Caco-2 (cell line): ENCODE results near the gene TMEM125. TPM values are rescaled to one million over a fixed set of nuclear protein-coding genes. Genes with fewer than 3 reads are reported as not detected.

Source experiments
- BruUV-seq: library from RNA; stranded (reverse); fragments of 400-500 nt; replicated peaks from 2 replicates; lab custom pipeline; 2021; lab: Mats Ljungman, UMichigan
- CTCF ChIA-PET: fragments of 300-600 bp; sonication (Branson Sonifier 250); formaldehyde crosslinking; loops from one replicate; lab custom pipeline; 2022; ENCODE audit warnings: antibody characterized with exemption; lab: Charles Lee
- POLR2A ChIA-PET: fragments of 300-600 bp; sonication (Branson Sonifier 250); formaldehyde crosslinking; loops from one replicate; lab custom pipeline; 2022; ENCODE audit warnings: antibody characterized with exemption; lab: Charles Lee
- DNase-seq, 2 experiments: peaks; one replicate each; pipeline versions ENCODE4 v3.0.0 to v3.0.0-alpha.2; 2020 to 2022
- H3K27me3 ChIP-seq: replicated peaks from 2 replicates; pipeline ENCODE4 v1.6.0; 2011; ENCODE audit warnings: low read length; ENCODE audit not compliant: control insufficient read depth, insufficient read depth
- H3K36me3 ChIP-seq: 2 replicates; pipeline ENCODE4 v1.5.1; 2011; ENCODE audit warnings: low read length; ENCODE audit not compliant: control insufficient read depth, insufficient read depth
- H3K4me1 ChIP-seq: fragments of 250-450 bp; sonication (Bioruptor Pico); 2 replicates; pipeline ENCODE4 v1.5.1; 2020; ENCODE audit warnings: mild to moderate bottlenecking
- H3K4me3 ChIP-seq: 2 replicates; pipeline ENCODE4 v1.5.1; 2011; ENCODE audit warnings: low read depth, mild to moderate bottlenecking, control low read depth, low read length
- H3K9me3 ChIP-seq: fragments of 250-450 bp; sonication (Bioruptor Pico); 2 replicates; pipeline ENCODE4 v1.5.1; 2020; ENCODE audit warnings: mild to moderate bottlenecking, moderate library complexity
- H3K27ac Mint-ChIP-seq: one replicate; pipeline ENCODE4 v1.8.0; 2022; ENCODE audit warnings: mixed read lengths; ENCODE audit not compliant: unreplicated experiment
- H3K27me3 Mint-ChIP-seq: one replicate; pipeline ENCODE4 v1.8.0; 2022; ENCODE audit warnings: mixed read lengths; ENCODE audit not compliant: insufficient read depth, unreplicated experiment
- H3K36me3 Mint-ChIP-seq: one replicate; pipeline ENCODE4 v1.8.0; 2022; ENCODE audit warnings: mild to moderate bottlenecking, mixed read lengths; ENCODE audit not compliant: insufficient read depth, unreplicated experiment
- H3K4me1 Mint-ChIP-seq: one replicate; pipeline ENCODE4 v1.8.0; 2022; ENCODE audit warnings: low read depth, mixed read lengths; ENCODE audit not compliant: unreplicated experiment
- H3K4me3 Mint-ChIP-seq: one replicate; pipeline ENCODE4 v1.8.0; 2022; ENCODE audit warnings: mild to moderate bottlenecking, moderate library complexity, mixed read lengths; ENCODE audit not compliant: unreplicated experiment
- H3K9me3 Mint-ChIP-seq: one replicate; pipeline ENCODE4 v1.8.0; 2022; ENCODE audit warnings: mixed read lengths; ENCODE audit not compliant: unreplicated experiment
- CTCF ChIP-seq, 2 experiments: fragments of 200-600 bp in 1 of 2; IDR thresholded peaks; 1 replicate in 1 of 2; 2 replicates in 1 of 2; pipeline versions ENCODE4 v1.5.1 to v1.8.0; 2011 to 2022; ENCODE audit warnings: antibody characterized with exemption in 1 of 2, control low read depth in 1 of 2, inconsistent platforms in 1 of 2, low read depth in 1 of 2, low read length in 1 of 2, mild to moderate bottlenecking in 1 of 2, moderate library complexity in 1 of 2; ENCODE audit not compliant: insufficient read depth in 1 of 2, severe bottlenecking in 1 of 2, unreplicated experiment in 1 of 2
- intact Hi-C: fragments of 100-400 bp; cut with micrococcal nuclease; formaldehyde crosslinking; loops from one replicate; pipeline ENCODE4 v1.10.0; 2022; ENCODE audit not compliant: unreplicated experiment
- total RNA-seq: library from RNA; stranded (reverse); gene quantifications from 2 replicates; pipeline ENCODE4 v1.2.3, GENCODE V29; 2022

The TMEM125 gene
- total RNA-seq, 1 experiment from 2014 or later, result 25.9 TPM

- H3K27me3 Mint-ChIP-seq, result no peaks in the 10 kb centered on the region
- DNase-seq, result no peak
- H3K4me3 ChIP-seq, result no peak overlapping the region
- CTCF ChIA-PET, result no interaction called here
- no peaks in the 10 kb centered on the region for H3K27me3 ChIP-seq
- H3K36me3 Mint-ChIP-seq, result peaks cover 5% of the 10 kb centered on the region
- intact Hi-C loops, result loop anchor here (10.0 kb wide), 1 partner anchor 48 kb away; no protein-coding TSS in a partner anchor
- POLR2A ChIA-PET, result no interaction called here
- TSS peak; percentile 22 for BruUV-seq
- H3K4me1 Mint-ChIP-seq, result peaks cover 15% of the 10 kb centered on the region
- H3K9me3 ChIP-seq, result no peaks in the 10 kb centered on the region
- peaks cover 23% of the 10 kb centered on the region for H3K4me1 ChIP-seq
- no peaks in the 10 kb centered on the region for H3K9me3 Mint-ChIP-seq
- H3K4me3 Mint-ChIP-seq, result no peak overlapping the region
- no peaks in the 10 kb centered on the region; the same call in none of the 2 replicates for H3K36me3 ChIP-seq
- no peak for TF ChIP-seq CTCF (IDR thresholded peaks at IDR 0.05; ENCODE audit: insufficient read depth in 1 of 2, low read depth in 1 of 2, low read length in 1 of 2, severe bottlenecking in 1 of 2, unreplicated experiment in 1 of 2)
- no peak overlapping the region for H3K27ac Mint-ChIP-seq
Measured at GRCh38 chr1:43282220-43283195, 12.7 kb downstream of the TMEM125 start.

- intact Hi-C loops, result loop anchor here (2.0 to 10.0 kb wide), 3 partner anchors 49 to 75 kb away; partner anchors contain the start of gene CDC20
Measured at GRCh38 chr1:43284065-43284464, 14.3 kb downstream of the TMEM125 start.

More at GRCh38 chr1:43284065-43284464, 14.3 kb downstream of the TMEM125 start:
- Mint-ChIP-seq H3K36me3 (peaks cover 5% of the 10 kb centered on the region), H3K27ac (peak overlapping the region; percentile 93), H3K27me3 (no peaks in the 10 kb centered on the region), H3K4me1 (peaks cover 15% of the 10 kb centered on the region), H3K4me3 (peak overlapping the region; percentile 92), H3K9me3 (no peaks in the 10 kb centered on the region)
- peaks cover 20% of the 10 kb centered on the region for H3K4me1 ChIP-seq
- peak overlapping the region; percentile 53; the same call in 1 of the 2 replicates for H3K4me3 ChIP-seq
- POLR2A ChIA-PET, result no interaction called here
- TF ChIP-seq CTCF (IDR thresholded peaks at IDR 0.05; ENCODE audit: insufficient read depth in 1 of 2, low read depth in 1 of 2, low read length in 1 of 2, severe bottlenecking in 1 of 2, unreplicated experiment in 1 of 2), result no peak
- no peaks in the 10 kb centered on the region; the same call in none of the 2 replicates for H3K36me3 ChIP-seq
- DNase-seq, result no peak
- no peaks in the 10 kb centered on the region for H3K27me3 ChIP-seq
- no TSS peak for BruUV-seq
- no peaks in the 10 kb centered on the region for H3K9me3 ChIP-seq
- CTCF ChIA-PET, result no interaction called here
